ENCODE measurements around the gene FAHD1. TPM values are rescaled to one million over a fixed set of nuclear protein-coding genes. Genes with fewer than 3 reads are reported as not detected.
A peak's percentile ranks its signal among the peaks of the same experiment; 100 is the strongest.

Gene FAHD1
- total and polyA plus RNA-seq, 9 of the 15 experiments (the other 6 are each of a cell fraction or from before 2014, with no cell fraction given): 2.2 to 20.9 (median 10.7) TPM

DNA sequence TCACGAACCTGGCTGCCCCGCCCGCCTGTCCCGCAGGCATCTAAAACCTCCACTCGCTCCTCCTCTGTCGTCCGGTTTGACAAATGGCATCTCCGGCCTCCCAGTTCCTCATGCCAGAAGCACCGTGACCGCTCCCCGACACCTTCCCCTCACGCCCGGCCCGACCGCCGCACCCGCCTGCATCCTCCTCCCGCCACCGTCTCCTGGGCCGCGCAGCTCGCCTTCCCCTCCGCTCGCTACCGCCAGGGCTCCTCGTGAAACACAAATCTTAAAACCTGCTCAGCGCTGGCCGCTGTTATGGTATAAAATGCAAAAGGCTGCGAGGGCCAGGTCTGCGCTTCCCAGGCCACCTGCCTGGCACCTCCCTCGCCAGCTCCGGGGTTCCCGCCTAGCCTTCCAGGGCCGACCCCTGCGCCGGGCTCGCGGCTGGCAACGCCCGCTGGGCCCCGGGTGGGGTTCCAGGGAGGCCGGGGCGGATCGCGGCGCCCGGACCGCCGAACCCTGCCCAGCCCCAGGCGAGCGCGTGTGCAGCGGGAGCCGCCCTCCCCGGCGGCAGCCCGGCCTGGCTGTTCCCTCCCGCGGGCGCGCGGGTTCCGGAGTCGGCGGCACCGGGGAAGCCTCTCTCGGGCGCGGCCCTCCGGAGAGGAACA is 45.1 kb upstream of the FAHD1 start (continued):
- TF ChIP-seq, protein P1, sequence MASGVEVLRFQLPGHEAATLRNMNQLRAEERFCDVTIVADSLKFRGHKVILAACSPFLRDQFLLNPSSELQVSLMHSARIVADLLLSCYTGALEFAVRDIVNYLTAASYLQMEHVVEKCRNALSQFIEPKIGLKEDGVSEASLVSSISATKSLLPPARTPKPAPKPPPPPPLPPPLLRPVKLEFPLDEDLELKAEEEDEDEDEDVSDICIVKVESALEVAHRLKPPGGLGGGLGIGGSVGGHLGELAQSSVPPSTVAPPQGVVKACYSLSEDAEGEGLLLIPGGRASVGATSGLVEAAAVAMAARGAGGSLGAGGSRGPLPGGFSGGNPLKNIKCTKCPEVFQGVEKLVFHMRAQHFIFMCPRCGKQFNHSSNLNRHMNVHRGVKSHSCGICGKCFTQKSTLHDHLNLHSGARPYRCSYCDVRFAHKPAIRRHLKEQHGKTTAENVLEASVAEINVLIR (CRISPR knock-in tag; IDR thresholded peaks at IDR 0.05): no peak
- TF ChIP-seq, protein P2, sequence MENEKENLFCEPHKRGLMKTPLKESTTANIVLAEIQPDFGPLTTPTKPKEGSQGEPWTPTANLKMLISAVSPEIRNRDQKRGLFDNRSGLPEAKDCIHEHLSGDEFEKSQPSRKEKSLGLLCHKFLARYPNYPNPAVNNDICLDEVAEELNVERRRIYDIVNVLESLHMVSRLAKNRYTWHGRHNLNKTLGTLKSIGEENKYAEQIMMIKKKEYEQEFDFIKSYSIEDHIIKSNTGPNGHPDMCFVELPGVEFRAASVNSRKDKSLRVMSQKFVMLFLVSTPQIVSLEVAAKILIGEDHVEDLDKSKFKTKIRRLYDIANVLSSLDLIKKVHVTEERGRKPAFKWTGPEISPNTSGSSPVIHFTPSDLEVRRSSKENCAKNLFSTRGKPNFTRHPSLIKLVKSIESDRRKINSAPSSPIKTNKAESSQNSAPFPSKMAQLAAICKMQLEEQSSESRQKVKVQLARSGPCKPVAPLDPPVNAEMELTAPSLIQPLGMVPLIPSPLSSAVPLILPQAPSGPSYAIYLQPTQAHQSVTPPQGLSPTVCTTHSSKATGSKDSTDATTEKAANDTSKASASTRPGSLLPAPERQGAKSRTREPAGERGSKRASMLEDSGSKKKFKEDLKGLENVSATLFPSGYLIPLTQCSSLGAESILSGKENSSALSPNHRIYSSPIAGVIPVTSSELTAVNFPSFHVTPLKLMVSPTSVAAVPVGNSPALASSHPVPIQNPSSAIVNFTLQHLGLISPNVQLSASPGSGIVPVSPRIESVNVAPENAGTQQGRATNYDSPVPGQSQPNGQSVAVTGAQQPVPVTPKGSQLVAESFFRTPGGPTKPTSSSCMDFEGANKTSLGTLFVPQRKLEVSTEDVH (IDR thresholded peaks at IDR 0.05; ENCODE audit: low read depth, partially characterized antibody): no peak
- TF ChIP-seq ZFPM2 (CRISPR knock-in tag; IDR thresholded peaks at IDR 0.05): no peak
- TF ChIP-seq CAMTA2 (CRISPR knock-in tag; conservative IDR thresholded peaks at IDR 0.05): 0 out of 2 replicates have a peak, but pooled peaks have one; percentile 17
- TF ChIP-seq JUN (IDR thresholded peaks at IDR 0.05; ENCODE audit: borderline replicate concordance, low read depth, low read length): no peak
- no peak for TF ChIP-seq JUN (CRISPR knock-in tag; IDR thresholded peaks at IDR 0.05; ENCODE audit: borderline replicate concordance)
- TF ChIP-seq, protein P3, sequence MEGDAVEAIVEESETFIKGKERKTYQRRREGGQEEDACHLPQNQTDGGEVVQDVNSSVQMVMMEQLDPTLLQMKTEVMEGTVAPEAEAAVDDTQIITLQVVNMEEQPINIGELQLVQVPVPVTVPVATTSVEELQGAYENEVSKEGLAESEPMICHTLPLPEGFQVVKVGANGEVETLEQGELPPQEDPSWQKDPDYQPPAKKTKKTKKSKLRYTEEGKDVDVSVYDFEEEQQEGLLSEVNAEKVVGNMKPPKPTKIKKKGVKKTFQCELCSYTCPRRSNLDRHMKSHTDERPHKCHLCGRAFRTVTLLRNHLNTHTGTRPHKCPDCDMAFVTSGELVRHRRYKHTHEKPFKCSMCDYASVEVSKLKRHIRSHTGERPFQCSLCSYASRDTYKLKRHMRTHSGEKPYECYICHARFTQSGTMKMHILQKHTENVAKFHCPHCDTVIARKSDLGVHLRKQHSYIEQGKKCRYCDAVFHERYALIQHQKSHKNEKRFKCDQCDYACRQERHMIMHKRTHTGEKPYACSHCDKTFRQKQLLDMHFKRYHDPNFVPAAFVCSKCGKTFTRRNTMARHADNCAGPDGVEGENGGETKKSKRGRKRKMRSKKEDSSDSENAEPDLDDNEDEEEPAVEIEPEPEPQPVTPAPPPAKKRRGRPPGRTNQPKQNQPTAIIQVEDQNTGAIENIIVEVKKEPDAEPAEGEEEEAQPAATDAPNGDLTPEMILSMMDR (IDR thresholded peaks at IDR 0.05 in 2 of 3, conservative IDR thresholded peaks at IDR 0.05 in 1 of 3; ENCODE audit: insufficient read depth in 2 of 3, low read depth in 1 of 3, low read length in 3 of 3): 0 out of 6 replicates have a peak, but pooled peaks of 1 of the 3 experiments have one; percentile 17
- TF ChIP-seq ZNF830 (CRISPR knock-in tag; IDR thresholded peaks at IDR 0.05): no peak
- TF ChIP-seq DACH1 (IDR thresholded peaks at IDR 0.05; ENCODE audit: partially characterized antibody): no peak
- no peak for TF ChIP-seq BCL6 (CRISPR knock-in tag; IDR thresholded peaks at IDR 0.05)
- TF ChIP-seq ZFX (CRISPR knock-in tag; IDR thresholded peaks at IDR 0.05): peak; percentile 39; the same call in 1 of the 2 replicates
- peak; percentile 80 for TF ChIP-seq SAP30 (IDR thresholded peaks at IDR 0.05; ENCODE audit: borderline replicate concordance, insufficient read depth, low read depth, low read length, poor library complexity, severe bottlenecking)
- no peak for TF ChIP-seq KDM5B (IDR thresholded peaks at IDR 0.05; ENCODE audit: insufficient replicate concordance, low read depth, low read length)
- TF ChIP-seq ZNF354B (CRISPR knock-in tag; IDR thresholded peaks at IDR 0.05): no peak
- TF ChIP-seq LARP7 (IDR thresholded peaks at IDR 0.05): no peak
- no peak for TF ChIP-seq EWSR1 (IDR thresholded peaks at IDR 0.05; ENCODE audit: borderline replicate concordance, low read depth, partially characterized antibody)
- no peak for TF ChIP-seq ZNF584 (CRISPR knock-in tag; IDR thresholded peaks at IDR 0.05; ENCODE audit: low read depth)
- TF ChIP-seq ZSCAN32 (CRISPR knock-in tag; IDR thresholded peaks at IDR 0.05): no peak
- TF ChIP-seq, protein P4, sequence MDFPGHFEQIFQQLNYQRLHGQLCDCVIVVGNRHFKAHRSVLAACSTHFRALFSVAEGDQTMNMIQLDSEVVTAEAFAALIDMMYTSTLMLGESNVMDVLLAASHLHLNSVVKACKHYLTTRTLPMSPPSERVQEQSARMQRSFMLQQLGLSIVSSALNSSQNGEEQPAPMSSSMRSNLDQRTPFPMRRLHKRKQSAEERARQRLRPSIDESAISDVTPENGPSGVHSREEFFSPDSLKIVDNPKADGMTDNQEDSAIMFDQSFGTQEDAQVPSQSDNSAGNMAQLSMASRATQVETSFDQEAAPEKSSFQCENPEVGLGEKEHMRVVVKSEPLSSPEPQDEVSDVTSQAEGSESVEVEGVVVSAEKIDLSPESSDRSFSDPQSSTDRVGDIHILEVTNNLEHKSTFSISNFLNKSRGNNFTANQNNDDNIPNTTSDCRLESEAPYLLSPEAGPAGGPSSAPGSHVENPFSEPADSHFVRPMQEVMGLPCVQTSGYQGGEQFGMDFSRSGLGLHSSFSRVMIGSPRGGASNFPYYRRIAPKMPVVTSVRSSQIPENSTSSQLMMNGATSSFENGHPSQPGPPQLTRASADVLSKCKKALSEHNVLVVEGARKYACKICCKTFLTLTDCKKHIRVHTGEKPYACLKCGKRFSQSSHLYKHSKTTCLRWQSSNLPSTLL (IDR thresholded peaks at IDR 0.05): no peak
- TF ChIP-seq ARID2 (IDR thresholded peaks at IDR 0.05): no peak

All from K562 (cell line).